Jurkat, Clone E6-1 (cell line): ENCODE data around the gene LBH.
A peak's percentile ranks its signal among the peaks of the same experiment; 100 is the strongest.
"Not testable (repeated sequence)": the region's sequence is repeated elsewhere in the genome, so short reads cannot be mapped to it uniquely, and the experiment has no call there.

ENCODE experiments used
- DNase-seq: peaks from one replicate; pipeline ENCODE4 v3.0.0-alpha.2; 2011; ENCODE audit warnings: low read depth, low spot score
- H3K4me3 ChIP-seq: 2 replicates; pipeline ENCODE4 v1.5.1; 2011; ENCODE audit warnings: mild to moderate bottlenecking, low read length, control low read depth, moderate library complexity

The LBH gene

DNA sequence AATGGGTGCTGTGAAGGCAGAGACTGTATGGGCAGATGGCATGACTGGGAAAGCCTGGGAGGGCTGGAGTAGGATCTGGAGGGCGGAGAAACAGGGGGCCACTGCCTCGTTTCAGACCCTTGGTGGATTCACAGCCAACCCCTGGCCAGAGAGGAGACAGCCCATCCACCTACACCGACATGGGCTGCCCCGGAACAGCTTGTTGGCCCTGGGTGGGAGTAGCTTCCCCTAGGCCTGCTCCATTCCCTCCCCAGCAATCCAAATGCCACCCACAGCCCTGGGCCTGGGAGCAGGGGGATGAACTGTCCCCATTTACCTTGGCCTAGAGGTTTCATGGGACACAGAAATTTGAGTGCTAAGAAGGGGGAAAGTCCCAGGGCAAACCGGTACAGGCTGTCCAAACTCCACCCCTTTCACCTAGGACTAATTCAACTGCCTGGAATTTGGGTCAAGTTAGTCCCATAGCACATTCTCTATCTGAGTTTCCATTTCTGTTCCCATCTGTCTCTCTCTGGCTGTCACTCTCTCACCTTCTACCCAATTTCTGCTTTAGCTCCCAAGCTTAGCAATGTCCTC is 37.0 kb downstream of the LBH start:
- no peak overlapping the region for H3K4me3 ChIP-seq

DNA sequence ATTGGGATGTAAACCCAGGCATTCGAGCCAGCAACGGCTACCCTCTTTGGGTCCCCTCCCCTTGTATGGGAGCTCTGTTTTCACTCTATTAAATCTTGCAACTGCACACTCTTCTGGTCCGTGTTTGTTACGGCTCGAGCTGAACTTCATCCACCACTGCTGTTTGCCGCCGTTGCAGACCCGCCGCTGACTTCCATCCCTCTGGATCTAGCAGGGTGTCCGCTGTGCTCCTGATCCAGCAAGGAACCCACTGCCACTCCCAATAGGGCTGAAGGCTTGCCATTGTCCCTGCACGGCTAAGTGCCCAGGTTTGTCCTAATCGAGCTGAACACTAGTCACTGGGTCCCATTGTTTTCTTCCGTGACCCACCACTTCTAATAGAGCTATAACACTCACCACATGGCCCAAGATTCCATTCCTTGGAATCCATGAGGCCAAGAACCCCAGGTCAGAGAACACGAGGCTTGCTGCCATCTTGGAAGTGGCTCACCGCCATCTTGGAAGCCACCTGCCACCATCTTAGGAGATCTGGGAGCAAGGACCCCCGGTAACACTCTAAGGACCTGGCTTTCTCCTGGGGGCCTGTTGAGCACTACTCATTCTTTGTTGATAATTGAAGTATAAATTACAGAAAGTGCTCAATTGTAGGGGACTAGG is 37.9 kb downstream of the LBH start:
- not testable (repeated sequence) for DNase-seq, H3K4me3 ChIP-seq

More for the DNA sequence above, 37.0 kb downstream of the LBH start:
- DNase-seq: no peak

DNA sequence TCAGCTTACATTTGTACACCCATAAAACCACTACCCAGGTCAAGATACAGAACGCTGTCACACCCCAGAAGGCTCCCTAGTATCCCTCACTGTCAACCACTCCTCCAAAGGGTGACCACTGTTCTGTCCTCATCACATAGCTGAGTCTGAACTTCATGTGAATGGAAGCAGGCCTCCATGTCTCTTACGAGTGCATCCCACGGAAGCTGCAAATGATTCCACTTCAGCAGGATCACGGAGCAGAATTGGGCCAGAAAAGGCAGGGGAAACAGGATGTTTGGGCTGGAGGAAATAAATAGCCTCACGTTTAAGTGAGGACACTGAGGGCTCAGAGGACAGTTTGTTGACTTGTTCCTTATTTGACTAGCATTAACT is 38.4 kb downstream of the LBH start:
- DNase-seq: no peak
- no peak overlapping the region for H3K4me3 ChIP-seq

DNA sequence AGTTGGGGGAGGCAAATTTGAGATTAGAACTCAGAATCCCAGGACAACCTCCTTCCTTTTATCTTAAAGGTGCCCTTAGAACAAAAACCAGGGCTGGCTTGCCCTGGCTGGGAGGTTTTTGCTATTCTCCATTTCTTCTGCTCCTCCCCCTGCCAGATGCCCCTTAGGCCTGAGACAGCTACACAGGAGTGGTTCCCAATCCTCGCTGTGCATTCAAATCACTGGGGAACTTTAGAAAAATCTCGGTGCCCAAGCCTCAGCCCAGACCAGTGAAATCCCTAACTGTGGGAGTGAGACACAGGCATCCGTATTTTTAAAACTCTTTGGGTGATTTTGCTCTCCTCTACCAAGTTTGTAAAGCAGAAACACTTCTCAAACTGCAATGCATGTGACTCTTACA is 38.8 kb downstream of the LBH start:
- H3K4me3 ChIP-seq: no peak overlapping the region
- no peak for DNase-seq

DNA sequence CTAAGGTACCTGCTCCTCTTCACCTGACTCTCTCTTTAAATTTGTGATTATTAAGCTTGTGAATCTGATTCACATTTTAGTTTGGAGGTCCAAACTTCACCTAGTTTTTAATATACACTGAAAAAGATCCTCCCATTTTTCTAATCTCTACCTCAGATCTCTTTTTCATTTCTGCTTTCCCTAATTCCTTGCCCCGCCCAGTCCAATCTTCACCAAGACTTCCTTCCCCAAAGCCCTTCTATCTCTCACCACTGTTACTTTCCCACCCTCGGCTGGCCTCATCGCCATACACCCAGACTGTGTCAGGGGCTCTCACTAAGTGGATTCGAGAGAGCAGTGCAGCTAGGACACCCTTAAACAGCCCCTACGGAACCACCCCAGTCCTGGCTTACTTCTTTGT is 40.0 kb downstream of the LBH start:
- no peak for DNase-seq
- H3K4me3 ChIP-seq: no peak overlapping the region

DNA sequence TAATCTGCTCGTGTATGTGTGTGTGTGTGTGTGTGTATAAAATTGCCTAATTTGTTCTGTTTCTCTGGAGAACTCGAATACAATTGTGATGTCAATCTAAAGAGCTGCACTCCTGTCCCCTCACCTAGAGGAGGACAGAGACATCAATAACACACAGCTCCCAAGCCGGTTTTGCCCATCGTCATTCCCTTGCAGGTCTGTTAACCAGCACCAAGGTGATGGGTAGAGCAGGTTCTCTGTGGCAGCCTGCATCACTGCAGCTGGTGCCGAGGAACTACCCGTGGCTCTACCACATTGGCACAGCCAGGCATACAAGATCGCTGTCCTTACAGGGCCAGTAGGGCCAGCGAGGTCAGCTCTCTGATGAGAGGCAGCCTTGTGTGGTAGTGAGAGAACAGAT is 41.0 kb downstream of the LBH start:
- no peak overlapping the region for H3K4me3 ChIP-seq
- DNase-seq: no peak

DNA sequence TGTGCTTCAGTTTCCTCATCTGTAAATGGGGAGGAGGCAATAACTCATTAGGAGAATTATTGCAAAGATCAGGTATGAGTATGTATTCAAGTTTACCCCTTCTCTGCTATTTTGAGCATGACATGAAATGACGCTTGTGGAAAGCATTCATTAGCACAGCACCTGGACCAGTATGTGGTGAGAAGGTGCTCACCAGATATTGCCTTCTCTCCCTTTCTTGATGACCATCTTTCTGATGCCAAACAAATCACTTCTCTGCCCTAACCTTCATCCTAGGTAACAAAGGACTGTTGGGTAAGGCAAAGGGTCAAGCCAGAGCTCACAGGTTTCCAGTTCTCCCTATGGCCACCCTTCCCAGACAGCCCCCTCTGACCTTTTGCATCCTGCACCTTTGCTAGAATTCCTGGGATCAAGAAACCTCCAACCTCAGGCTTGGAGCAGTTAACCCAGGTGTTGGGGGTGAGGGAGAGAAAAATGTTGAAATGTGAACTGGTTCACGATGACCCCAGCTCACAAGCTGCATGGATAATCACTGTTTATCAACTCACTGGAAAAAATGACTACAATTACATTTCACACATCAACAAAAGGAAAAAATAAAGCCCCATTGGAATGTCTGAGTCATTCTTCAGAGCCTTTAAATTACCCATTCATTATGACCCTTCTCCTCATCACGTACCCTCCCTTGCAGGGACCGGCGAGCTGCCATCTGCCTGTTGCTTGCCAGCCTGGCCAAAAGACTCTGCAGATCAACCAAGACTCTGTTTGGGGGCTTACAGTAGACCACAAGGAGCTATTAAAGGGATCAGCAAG is 41.6 kb downstream of the LBH start:
- no peak overlapping the region for H3K4me3 ChIP-seq
- no peak for DNase-seq

DNA sequence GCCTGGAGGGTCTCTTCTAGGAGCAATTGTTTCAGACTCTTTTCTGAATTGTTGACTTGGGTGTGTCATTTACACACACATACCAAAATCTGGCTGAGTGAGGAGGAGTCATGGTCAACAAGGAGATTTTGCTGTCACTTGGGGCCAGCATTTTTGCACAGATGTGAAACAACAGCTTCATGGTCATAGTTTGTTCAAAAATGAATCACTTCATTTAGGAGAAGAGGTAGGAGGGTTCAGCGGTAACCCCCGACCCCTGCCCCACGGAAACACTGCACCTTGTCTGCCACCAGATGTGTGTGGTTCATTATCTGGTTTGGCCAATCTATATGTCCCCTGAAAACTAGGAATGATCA is 42.2 kb downstream of the LBH start:
- no peak overlapping the region for H3K4me3 ChIP-seq
- DNase-seq: no peak

DNA sequence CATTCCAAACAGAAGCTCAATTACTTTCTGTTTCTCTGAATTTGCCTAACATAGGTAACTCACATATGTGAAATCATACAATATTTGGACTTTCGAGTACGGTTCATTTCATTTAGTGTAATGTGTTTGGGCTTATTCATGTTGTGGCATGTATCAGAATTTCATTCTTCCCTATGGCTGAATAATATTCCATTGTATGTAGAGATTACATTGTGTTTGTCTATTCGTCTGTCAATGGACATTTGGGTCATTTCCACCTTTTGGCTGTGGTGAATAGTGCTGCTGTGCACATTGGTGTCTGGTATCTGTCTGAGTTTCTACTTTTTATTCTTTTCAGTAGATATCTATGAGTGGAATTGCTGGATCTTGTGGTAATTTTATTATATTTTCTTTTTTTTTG is 43.9 kb downstream of the LBH start:
- no peak overlapping the region for H3K4me3 ChIP-seq
- DNase-seq: no peak

DNA sequence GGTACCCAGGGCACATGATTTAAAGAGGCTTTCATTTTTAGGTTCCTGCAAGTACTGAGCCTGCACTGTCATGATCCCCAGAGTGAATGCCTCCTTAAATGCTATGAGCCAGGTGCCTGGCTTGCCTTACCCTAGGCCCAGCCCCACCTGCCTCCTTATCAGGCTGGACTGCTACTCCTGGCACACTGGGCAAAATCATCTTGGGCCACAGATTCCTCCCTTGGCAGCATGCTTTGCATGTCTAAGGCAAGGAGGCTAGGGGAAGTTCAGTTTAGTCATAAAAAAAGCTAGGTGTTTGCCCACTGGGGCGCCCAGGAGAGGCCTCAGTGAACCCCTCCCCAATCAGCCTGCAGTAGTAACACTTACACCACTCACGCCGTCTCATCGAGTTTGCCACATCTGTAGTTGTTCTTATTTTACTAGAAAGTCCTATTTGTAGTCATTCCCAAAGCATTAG is 45.1 kb downstream of the LBH start:
- no peak overlapping the region for H3K4me3 ChIP-seq
- no peak for DNase-seq

DNA sequence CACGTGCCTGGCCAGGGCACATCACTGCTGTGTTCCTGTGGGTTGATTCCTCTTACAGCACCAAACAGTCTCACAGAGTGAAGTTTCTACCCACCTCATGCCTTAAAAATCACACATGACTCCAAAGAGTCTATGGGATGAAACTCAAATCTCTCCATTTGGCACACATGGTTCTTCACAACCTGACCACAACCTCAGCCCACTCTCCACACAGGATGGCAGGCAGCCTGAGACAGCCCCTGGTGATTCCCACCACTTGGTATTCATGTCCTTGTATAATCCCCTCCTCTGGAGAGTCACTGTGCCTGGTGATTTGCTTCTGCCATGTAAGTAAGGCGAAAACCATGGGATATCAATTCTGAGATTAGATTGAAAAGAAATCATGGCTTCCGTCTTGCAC is 46.2 kb downstream of the LBH start:
- no peak overlapping the region for H3K4me3 ChIP-seq
- DNase-seq: no peak

DNA sequence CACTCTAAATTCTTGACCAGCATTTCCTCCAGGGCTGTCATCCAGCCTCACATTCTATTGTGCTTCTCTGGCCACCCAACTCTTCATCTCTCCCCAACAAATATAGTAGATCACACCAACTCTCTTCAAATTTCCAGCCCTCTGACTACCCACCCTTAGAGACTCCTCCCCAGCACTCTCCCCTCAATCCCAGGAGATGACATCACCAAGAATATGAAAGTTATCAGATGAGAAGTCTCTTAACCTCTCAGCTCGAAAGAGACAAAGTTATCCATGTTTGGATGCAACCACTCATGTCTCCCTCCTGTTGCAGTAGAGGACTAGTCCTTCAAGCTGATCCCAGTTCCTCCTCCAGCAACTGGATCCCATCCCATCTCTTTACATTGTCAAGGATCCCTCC is 47.1 kb downstream of the LBH start:
- DNase-seq: no peak
- H3K4me3 ChIP-seq: no peak overlapping the region

DNA sequence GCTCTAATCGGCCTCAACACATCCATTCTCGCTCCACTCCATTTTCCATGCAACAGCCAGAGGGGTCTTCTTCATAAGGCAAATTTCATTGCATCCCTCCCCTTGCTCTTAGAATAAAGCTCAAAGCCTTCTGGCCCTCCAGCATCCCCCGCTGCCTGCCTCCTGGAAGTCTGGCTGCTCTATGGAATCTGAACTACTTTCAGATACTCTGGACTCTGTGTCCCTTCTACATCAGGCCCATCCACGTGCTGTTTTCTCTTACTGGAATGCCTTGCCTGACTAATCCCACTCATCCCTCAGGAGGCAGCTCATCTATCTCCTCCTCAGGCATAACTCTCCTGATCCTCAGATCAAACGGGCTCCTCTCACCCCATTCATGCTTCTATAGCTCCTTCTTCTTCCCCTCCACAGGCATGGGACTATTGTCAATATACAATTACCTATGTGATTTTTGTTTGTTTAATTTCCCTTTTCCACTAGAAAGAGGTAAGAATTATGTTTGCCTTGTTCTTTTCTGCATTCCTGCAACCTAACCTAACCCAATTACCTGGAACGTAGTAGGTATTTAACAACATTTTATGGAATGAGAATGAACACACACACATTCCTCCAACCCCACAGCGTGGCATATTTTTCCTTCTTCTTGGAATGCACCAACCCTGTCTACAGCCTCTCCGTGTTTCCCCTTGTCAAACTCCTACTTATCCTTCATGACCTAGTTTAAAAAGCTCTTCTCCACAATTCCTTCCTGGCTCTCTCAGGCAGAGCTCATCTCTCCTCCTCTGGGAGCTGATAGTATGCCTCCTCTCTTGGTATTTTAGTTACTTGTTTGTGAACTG is 49.5 kb downstream of the LBH start:
- no peak for DNase-seq

DNA sequence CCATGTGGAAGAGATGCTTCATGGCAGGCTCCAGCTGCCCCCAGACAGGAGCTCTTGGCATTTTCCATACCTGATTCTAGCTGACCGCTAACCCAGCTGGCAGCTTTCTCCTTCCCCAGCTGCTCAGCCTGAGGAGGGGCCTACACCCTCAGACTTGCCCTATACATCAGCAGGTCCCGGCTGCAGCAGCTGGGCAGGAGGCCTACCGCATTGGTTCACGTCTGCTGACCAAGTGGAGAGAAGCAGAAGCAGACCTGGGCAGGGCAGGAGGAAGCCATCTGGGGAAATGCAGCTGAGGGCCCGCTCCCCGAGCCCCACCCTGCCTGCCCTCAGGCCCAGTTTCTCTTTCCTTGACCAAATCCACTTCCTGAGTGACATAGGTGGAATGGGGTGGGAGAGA is 50.7 kb downstream of the LBH start:
- DNase-seq: no peak
- H3K4me3 ChIP-seq: no peak overlapping the region

More for the DNA sequence above, 49.5 kb downstream of the LBH start:
- no peak overlapping the region for H3K4me3 ChIP-seq

DNA sequence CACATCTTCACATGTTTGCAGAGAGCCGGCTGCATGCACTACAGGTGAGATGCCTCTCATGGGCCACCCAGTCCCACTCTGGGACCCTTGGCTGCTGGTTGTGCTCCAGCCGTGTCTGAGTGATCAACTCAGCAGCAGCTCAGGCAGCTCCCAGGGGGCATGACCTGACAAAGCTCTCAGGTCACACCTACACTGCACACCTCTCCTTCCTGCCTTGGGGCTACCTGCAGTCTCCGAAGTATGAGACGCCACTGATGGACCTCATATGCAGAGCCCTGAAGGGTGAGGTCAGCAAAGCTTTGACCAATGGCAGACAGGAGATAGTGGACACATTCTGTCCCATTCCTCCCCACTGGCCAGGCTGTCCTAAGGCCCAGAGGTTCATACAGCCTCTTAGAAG is 51.4 kb downstream of the LBH start:
- DNase-seq: no peak
- no peak overlapping the region for H3K4me3 ChIP-seq

DNA sequence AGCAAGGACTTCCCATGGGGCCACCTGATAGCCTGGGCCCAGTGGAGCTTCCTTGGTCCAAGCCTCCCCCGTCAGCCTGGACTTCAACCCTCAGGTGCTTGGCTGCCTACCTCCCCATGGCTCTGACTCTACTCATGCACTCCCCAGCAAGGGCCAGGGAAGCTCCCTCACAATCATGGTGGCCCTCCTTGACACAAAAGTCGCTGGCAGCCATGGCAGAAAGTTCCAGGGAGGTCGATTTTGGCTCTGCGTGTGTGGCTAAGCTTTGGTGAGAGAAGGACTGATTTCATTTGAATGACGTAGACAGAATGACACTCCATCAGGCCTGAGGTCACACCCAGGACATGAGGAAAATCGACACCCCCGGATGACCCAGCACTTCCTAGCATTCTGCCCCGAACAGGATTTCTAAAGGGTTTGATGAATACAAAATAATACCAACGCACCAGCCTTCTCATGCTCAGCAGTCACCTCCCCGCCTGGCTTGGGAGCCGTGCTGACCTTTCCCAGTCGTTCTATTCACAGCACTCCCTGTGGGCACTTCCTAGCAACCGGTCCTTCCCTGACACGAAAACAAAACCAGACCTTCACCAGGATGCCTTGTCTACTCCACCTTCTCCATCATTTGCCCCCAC is 52.7 kb downstream of the LBH start:
- H3K4me3 ChIP-seq: no peak overlapping the region
- no peak for DNase-seq

DNA sequence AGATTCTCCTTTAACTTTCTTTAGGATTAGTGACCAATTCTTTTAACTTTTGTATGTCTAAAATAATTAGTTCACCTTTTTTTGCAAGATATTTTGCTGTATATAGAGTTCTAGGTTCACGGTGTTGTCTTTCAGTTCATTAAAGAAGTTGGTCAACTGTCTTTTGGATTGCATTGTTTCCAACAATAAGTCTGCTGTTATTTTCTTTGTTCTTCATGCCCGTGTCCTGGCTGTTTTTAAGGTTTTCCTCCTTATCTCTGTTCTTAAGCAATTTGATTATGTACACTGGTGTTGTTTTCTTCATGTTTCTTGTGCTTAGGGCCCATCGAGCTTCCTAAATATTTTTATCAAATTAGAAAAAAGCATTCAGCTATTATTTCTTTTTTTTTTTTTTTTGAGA is 54.4 kb downstream of the LBH start:
- no peak for DNase-seq
- H3K4me3 ChIP-seq: no peak overlapping the region

DNA sequence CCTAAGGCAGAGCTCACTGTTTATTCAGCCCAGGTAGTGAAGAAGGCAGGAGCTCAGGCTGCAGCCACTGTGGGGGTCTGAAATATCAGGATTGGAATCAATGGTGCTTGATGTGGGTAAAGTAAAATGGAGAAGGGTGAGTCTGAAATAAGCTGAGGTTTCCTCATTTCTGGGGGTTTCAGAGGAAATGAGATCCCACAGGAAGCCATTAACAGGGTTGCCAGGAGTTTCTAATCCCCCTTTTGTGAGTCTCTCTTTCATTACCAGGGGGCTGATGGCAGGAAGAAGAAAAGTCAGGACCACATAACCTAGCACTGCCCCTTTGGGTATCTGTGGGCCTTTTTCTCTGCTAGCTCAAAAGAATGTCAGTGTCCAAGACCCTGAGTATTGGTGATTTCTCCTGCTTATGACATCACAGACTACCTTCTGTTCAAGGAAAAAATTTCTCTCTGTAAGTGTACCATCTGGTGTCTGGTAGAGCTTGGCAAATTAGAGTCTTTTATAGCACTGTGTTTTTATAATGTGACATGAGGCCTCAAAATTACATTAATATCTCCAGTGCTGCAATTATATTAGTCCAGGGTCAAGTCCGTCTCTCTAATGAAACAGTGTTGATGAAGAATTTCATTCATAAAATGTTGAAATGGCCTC is 56.0 kb downstream of the LBH start:
- no peak overlapping the region for H3K4me3 ChIP-seq
- peak; percentile 18 for DNase-seq
